Stimulated activated CD8-positive, alpha-beta memory T cell treated with anti-CD3 and anti-CD28 coated beads, Interleukin-15, amount 100 ng/mL, for 4 hours (primary cell): ENCODE measurements around the gene TM4SF18.
"Not testable (repeated sequence)": the region's sequence is repeated elsewhere in the genome, so short reads cannot be mapped to it uniquely, and the experiment has no call there.

ENCODE experiments used
- DNase-seq, 2 donors: peaks; one replicate each; pipeline ENCODE4 v3.0.0-alpha.2; 2020; ENCODE audit warnings: low read depth in 2 of 2

TM4SF18 gene

DNA sequence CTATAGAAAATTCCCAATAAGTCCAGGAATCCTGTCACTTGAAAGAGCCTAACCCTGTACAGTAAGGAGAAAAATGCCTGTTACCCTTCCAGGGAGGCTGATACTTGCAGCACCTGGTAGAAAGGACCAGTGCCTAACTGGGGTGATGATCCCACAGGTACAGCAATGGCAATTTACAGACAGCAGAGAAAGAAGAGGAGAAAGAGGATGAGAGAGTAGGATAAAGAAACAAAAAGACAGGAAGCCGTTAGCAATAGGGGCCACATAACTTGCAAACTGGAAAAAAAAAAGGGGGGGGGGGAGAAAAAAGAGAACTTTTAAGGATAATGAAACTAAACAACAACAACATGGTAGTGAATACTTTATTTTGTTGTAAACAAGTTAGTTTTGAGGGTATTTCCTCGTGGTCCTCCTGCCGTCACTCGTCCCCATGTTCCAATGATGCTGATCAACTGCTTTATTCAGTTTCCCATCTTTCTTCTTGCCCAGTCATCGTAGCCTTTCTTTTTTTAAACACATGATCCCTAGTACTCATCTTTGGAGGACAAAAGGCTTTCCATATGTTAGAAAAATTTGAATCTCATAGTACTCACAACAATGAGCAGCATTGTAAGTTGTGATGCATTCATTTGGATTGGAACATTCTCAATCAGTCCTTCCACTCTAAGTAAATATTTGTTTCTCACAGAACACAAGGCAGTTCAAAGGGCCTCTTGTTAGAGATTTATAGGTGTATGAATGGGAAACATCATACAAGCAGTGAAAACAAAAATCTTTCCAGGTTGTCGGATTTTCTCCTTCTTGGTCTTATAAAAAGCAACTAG is 35.5 kb upstream of the TM4SF18 start:
- no peak for DNase-seq

DNA sequence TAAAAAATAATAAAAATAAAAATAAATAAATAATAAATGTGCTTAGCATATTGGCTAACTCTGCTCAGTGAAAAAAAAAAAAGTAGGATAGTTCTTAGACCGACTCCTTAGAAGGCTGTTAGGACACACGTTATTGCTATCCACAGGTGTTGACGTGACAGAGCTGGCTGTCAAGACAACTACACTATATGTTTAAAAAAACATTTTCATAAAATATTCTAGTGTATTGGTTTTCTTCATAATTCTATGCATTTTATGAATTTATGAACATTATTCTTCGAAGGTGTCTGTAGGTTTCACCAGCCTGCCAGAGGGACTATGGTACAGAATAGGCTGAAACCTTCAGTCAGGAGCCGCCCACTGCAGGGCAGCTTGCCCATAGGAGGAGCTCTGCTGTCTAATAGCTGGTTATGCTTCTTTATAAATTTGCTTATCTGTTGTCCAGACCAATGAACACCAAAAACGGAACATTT is 34.8 kb upstream of the TM4SF18 start:
- DNase-seq: no peak

DNA sequence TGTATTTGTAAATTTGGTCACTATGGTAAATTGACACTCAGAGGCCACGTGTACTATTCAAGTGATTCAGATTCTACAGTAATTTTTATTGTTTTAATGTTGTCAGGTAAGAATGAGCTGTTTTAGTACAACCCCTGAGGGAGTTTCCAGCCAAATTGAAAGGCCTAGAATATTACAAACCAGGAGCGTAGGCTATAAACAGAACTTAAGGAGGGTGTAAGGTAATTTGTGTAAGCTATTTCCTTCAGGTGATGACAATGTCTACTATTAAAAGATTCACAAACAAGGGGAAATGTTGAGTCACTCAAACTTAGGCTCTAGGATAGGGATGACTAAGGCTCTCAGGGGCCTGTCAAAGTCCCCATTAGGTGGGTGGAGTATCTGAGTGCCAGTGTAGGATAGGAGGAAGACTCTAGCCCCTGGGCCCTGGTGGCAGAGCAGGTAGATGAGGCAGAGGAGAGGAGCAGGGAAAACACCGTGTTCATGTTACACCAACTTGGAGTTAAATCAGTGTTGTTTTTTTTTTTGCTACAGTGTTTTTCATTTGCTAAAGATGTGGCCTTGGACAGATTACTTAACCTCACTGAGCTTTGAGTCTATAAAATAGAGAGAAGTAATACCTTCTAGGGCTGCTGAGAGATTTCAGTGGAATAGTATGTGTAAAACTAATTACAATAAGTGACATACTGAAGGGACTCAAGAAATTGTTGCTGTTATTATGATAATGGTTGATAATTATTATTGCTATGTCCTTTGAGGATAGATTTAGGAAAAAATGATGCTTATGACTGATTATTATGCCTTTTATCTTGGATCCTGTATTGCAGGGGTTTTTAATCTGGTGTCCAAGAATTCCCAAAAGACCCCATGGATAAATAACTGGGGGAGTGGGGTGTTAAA is 33.8 kb upstream of the TM4SF18 start:
- DNase-seq: no peak

DNA sequence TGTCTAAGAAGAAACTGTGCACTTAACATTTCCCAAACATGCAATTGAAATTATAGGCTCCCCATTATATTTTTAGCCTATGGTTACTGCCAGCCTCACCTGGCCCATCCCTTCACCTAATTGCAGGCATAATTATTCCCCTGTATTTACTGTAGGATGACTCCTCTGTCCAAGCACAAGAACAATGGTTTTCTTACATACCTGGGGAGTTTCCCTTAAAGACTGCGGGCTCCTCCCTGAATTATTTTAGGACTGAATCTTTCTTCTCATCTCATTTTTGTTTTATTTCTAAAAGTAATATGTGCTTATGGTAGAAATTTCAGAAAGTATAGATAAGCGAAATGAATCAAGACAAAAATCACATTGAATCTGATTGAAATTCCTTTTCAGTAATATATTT is 32.6 kb upstream of the TM4SF18 start:
- DNase-seq: no peak

DNA sequence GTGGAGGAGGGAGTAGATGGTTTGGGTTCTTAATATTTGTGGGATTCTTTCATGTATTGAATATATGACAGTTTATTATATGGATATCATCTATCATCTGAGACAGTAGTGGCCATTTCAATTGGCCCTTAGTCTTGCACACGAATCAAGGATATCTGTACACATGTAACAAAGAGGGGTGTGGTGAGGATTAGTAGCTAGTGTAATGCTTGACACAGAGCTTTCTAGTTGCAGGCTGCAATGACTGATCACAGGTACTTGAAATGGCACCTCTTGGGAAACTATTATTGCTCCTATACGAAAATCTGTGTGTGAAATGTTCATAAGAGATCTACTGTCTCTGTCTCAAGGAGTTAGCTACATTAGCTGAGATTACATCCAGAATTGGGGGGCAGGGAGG is 31.2 kb upstream of the TM4SF18 start:
- DNase-seq: no peak

DNA sequence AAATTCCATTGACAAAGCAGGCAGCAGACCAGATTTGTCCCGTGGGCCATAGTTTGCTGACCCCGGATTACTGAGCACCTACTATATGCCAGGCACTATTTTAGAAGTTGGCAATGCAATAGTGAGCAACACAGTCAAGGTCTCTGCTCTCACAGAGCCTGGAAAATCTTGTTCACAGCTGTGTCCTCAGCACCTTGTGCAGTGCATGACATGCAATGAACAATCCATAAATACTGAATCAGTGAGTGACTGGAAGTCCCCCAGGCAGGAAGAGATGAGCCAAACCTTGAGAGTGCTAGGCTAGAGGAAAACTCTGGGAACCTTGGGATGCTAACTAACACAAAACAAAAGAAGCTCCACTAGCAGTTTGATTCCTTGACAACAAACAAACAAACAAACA is 29.6 kb upstream of the TM4SF18 start:
- no peak for DNase-seq

DNA sequence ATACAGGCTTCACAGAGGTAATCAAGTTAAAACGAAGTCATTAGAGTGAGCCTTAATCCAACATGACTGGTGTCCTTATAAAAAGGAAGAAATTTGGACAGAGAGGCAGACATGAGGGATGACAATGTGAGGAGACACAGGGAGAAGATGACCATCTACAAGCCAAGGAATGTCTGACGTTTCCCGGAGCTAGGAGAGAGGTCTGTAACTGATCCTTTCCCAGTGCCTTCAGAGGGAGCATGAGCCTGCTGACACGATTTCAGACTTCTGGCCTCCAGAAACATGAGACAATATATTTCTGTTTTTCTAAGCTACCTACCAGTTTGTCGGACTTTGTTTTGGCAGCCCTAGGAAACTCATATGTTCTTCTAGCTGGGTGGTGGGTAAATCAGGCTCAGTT is 28.9 kb upstream of the TM4SF18 start:
- no peak for DNase-seq

DNA sequence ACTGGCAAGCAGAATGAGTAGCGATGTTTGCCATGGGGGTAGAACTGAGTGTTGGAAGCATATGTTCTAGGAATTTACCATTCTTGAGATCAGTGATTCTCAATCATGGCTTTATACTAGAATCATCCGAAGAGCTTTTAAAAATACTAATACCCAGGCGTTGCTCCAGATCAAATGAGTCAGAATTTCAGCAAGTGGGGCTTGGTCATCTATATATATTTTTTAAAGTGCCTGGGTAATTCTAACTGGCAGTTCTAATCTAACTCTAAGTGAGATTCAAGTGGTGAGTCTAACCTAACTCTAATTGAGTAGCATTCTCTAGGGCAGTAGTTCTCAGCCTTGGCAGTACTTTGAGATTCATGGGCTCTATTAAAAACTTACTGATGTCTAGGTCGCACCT is 23.2 kb upstream of the TM4SF18 start:
- no peak for DNase-seq

DNA sequence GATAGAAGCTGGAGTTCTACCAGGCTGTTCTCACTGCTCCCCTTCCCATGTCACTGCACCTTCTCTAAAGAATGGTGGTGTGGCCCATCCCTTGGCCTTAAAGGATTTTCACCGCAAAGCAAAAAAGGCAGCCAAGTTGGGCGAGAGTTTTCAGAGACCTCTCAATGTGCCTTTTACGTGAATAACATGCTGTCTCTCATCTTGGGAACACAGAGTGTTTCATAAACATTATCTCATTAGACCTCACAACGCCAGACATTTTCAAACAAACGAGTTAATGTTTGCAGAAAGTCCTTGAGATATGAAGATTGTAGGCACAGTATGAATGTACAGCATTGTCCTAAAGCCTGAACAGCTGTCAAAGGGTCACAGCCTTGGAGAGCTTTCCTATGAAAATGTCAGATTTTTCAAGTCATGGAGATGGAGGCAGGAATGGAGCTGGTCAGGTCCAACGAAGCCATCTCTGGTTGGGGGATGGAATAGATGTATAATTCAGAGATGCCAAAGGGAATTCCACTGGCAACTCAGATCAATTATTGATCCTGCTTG is 22.7 kb upstream of the TM4SF18 start:
- DNase-seq: no peak

DNA sequence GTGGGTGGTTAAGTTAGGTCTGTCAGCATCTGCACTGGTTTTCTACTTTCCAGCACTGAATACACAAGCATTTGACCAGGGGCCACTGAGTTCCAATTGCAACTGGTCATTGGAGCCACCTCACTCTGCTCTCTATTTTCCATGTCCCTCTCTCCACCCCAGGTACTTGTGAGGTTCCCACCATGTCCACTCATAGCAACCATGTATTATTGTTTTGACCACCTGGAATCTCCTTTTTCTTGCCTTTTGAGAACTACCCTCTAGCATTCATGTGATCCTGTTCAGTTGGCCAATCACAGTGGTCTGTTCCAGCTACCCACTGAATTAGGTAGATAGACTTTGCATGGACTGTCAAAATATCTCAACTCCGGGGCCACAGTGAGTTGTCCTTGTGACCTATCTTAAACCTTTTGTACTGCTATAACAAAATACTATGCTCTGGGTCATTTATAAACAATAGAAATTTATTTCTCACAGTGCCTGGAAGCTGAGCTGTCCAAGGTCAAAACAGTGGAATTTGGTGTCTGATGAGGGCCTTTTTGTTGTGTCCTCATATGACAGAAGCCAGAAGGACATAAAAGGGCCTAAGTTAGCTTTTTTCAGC is 20.2 kb upstream of the TM4SF18 start:
- DNase-seq: no peak

DNA sequence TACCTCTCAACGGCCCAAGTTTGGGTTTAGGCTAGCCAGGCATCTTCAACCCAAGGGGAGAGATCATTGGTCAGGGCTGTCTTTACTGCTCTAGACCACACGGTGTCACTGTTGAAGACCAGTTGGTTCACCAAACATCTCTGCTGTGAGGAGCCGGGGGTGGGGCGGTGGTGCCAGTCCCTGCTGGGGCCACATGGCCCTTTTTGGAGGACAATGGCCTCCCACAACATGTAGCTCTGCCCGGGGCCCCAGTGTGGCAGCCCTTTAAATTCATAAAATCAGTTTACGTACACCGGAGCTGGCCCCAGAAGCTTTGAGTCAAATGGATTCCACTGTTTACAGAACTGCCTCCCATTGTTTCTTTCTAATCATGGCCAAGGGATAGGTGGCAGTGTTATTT is 19.1 kb upstream of the TM4SF18 start:
- DNase-seq: no peak

DNA sequence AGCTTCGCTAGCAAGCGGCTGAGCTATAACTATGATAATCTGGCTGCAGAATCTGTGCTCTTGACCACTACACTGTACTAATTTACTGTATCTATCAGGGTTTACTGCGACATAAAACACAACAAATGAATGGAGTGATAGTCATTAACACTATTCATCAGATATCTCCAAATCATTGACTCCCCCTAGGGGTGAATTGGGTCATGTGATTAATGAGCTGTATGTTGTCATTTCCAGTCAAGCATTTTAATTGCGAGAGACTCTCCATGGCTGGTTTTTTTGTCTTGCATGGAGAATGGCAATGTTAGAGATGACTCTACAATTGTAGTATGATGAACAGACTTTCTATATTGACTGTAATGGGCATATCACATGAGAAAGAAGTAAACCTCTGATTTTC is 10.5 kb upstream of the TM4SF18 start:
- DNase-seq: no peak

DNA sequence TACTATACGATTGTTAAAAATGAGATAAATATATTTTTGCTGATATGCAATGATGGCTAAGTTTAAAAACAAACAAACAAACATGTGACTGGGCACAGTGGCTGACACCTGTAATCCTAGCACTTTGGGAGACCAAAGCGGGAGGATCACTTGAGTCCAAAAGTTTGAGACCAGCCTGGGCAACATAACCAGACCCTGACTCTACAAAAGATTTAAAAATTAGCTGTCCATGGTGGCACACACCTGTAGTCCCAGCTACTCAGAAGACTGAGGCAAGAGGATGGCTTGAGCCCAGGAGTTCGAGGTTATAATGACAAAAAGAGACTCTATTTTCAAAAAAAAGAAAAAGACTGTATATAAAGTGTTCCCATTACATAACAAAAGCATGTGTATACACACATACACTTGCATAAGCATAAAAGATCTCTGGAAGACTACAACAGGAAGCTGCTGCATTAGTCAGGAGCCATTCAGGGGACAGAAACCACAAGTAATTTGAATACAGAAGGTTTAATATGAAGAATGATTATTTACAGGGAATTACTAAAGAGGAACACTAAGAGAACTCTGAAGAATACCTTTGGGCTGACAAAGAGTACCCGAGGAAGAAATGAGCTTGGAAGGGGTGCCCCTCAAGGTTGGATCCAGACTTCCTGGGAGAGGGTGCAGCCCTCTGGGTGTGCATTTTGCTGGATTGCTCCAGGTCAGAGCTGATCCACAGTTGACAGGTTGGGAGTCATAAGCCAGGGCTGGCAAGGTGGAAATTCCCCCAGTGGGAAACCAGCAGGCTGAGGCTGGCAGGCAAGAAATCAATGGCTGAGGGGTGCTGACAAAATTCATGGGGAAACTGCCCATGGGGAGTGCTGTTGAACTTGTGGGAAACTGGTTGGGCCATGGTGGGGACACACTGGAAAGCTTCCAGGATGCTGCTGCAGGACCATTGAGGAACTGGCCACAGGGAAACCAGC is 9.3 kb upstream of the TM4SF18 start:
- no peak for DNase-seq

DNA sequence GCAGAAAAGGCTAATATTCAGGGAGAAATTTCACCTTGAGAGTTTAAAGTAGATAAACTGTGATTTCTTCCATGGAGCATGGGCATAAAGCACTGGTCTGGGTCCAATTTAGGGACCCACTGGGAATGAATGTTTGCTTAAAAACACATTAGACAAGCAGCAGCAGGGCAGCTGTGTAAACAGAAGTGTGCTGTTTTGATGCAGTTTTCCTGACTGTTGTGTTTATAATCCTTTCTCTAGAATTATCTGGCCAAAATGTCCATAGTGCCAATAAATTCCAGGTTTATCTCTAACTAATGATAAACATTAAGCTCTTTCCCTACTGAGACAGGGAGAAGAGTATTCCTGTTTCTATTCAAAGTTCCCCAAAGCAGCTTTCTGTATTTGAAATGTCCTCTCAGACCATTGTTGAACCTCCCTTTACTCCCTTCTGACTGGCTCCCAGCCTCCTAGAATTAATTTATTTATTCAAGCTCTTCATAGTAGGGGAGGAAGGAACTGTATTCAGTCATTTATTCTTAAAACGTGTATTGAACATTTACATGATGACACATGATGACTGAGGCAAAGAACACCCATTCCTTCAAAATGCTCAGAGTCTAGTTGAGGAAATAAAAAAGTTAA is 7.0 kb upstream of the TM4SF18 start:
- DNase-seq: no peak

DNA sequence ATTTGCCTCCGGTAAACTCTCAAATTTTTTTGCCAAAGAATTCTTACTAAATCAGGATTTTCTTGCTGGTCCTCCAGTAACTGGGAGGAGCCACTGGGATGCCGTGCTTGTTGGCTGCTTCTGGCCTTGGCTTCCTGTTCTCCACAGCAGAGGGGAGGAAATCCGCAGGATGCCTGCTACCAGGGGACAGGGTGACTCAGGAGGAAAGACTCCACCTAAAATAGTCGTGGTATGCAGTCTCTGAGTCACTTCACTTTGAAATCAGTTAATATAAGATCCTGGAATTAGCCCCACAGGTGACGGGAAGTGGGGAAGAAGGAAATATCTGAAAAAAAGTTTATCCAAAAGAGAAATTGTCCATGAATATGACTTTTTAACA is 6.5 kb upstream of the TM4SF18 start:
- no peak for DNase-seq

DNA sequence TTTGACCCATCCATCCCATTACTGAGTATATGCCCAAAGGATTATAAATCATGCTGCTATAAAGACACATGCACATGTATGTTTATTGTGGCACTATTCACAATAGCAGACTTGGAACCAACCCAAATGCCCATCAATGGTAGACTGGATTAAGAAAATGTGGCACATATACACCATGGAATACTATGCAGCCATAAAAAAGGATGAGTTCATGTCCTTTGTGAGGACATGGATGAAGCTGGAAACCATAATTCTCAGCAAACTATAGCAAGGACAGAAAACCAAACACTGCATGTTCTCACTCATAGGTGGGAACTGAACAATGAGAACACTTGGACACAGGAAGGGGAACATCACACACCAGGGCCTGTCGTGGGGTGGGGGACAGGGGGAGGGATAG is 4.0 kb upstream of the TM4SF18 start:
- not testable (repeated sequence) for DNase-seq

DNA sequence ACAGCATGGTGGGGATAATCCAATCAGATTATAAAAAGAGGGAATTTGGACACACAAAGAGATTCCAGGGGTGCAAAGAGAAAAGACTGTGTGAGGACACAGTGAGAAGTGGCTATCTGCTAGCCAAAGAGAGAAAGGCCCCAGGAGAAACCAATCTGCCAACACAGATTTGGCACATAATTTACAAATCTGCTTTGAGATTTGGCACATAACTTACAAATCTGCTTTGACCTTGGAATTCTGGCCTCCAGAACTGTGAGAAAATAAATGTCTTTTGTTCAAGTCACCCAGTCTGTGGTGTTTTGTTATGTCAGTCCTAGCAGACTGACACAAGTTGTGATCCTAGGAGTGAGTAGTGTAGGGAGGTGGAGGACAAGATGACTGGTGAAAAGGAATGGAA is 3.5 kb upstream of the TM4SF18 start:
- DNase-seq: no peak

DNA sequence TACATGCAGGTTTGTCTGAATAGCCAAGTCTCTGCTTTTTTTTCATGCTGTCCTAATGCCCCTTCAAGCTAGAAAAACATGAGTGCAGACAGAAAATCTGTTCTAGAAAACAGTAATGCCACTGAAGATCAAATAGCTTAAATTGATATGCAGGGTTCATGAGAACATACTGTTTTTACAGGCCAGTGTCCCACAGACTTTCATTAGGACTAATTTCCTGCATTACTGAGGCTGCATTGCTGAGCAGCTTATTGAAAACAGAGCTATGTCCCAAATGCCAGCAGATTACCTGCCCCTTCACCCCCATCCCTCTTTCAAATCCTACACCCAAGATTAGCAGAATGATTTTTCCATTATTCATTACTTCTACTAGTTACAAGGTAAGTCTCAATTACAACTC is 665 bp downstream of the TM4SF18 start:
- no peak for DNase-seq

DNA sequence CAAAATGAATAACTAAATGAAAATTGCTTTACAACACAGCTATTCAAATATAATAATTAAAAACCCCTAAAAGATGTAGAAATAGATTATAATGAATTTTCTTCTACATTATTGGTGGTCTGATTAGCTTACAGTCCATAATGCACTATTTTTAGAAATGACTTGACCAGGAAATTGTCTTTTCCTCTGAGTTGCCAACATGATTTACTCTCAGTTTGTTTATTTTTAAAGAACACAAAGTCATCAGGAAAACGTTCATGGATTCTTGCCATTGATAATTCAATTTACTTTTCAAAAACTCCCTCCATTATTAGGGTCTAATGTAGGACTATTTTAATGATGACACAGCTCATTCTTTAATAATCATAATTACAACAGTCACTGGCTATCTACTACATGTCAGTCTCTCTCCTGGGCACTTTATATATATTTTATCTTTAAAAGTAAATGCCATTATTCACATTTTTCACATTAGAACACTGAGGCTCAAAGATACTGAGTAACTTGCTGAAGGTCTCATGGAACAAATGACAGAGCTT is 1.1 kb downstream of the TM4SF18 start:
- no peak for DNase-seq

DNA sequence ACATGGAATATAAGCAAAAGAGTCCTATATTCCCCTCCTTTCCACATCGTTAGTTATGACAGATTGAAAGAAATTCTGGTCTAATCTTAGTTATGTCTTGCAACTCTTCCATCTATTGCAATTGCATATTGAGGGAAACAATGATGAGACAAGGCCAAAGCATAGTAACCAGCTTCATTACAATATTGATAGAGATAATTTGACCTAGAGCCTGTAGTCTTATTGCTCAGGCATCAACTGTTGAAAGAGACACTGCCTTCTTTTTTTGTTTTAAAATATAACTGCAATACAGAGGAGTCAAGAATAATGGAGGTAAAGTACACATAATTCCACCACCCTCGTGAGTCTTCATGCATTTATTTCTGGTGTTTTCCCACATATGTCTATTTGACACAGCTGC is 2.0 kb downstream of the TM4SF18 start:
- DNase-seq: no peak
